Sigmoid colon (tissue), 7 donors: ENCODE results near the gene MAP3K15. TPM values are rescaled to one million over a fixed set of nuclear protein-coding genes. Genes with fewer than 3 reads are reported as not detected.

ENCODE experiments used
- DNase-seq: peaks from one replicate; pipeline ENCODE4 v3.0.0-alpha.2; 2019
- H3K27ac ChIP-seq, 4 donors: fragments of 200-600 bp; sonication (generic); one replicate each; pipeline ENCODE4 v1.5.1; 2016 to 2019; ENCODE audit warnings: mild to moderate bottlenecking in 1 of 4
- H3K27me3 ChIP-seq, 3 donors: fragments of 200-600 bp; sonication (generic); one replicate each; pipeline ENCODE4 v1.5.1; 2019; ENCODE audit warnings: mild to moderate bottlenecking in 1 of 3
- H3K36me3 ChIP-seq, 4 donors: fragments of 200-600 bp; sonication (generic); one replicate each; pipeline ENCODE4 v1.5.1; 2016 to 2019
- H3K4me1 ChIP-seq, 4 donors: fragments of 200-600 bp; sonication (generic); one replicate each; pipeline ENCODE4 v1.5.1; 2017 to 2019
- H3K4me3 ChIP-seq, 4 donors: fragments of 200-600 bp; sonication (generic); one replicate each; pipeline ENCODE4 v1.5.1; 2017 to 2019; ENCODE audit warnings: mild to moderate bottlenecking in 2 of 4, moderate library complexity in 1 of 4
- H3K9me3 ChIP-seq, 4 donors: fragments of 200-600 bp in 3 of 4; sonication (generic) in 3 of 4; one replicate each; pipeline versions ENCODE4 v1.5.1 to v1.6.1; 2013 to 2019
- CTCF ChIP-seq, 4 experiments: fragments of 450-650 bp in 3 of 4; fragments of 200-600 bp in 1 of 4; IDR thresholded peaks; one replicate each; pipeline ENCODE4 v1.5.1; 2016 to 2019; ENCODE audit warnings: antibody characterized with exemption in 4 of 4, mild to moderate bottlenecking in 3 of 4, moderate library complexity in 2 of 4
- EP300 ChIP-seq, 4 donors: sonication (generic); formaldehyde crosslinking; IDR thresholded peaks; one replicate each; pipeline ENCODE4 v1.6.1; 2017; ENCODE audit warnings: antibody characterized with exemption in 4 of 4
- POLR2A ChIP-seq, 2 donors: fragments of 450-650 bp; IDR thresholded peaks; one replicate each; pipeline ENCODE4 v1.6.1; 2016; ENCODE audit warnings: antibody characterized with exemption in 2 of 2, mild to moderate bottlenecking in 2 of 2, moderate library complexity in 2 of 2
- POLR2AphosphoS5 ChIP-seq, 4 donors: sonication (generic); formaldehyde crosslinking; IDR thresholded peaks; one replicate each; pipeline ENCODE4 v1.6.1; 2017; ENCODE audit warnings: antibody characterized with exemption in 4 of 4
- WGBS, 2 donors: extraction: QIAGEN DNeasy Blood & Tissue Kit; methylation state at CpG; one replicate each; pipeline ENCODE4 v1.1.7; 2013; 5-methylcytosine and 5-hydroxymethylcytosine counted together
- intact Hi-C: fragments of 100-400 bp; cut with DNase I; formaldehyde crosslinking; loops from one replicate; pipeline ENCODE4 v1.15.1; 2023
- polyA plus RNA-seq, 3 donors: library from polyadenylated mRNA; stranded (reverse); fragments of 200-250 nt; gene quantifications; one replicate each; pipeline ENCODE4 v1.2.3, GENCODE V29; 2013
- total RNA-seq, 4 donors: library from RNA; depleted of rRNA; stranded (reverse); fragments of >200 nt; gene quantifications; one replicate each; pipeline ENCODE4 v1.1.0, GENCODE V29; 2016
- donor health status: healthy with polysubstance abuse.
- donor health status: Bipolar disorder and iron deficiency.
- donor health status: healthy.

MAP3K15 gene
- total and polyA plus RNA-seq, 7 donors: 0.14 to 0.69 (median 0.15) TPM; not detected in 4

- TF ChIP-seq POLR2AphosphoS5 (IDR thresholded peaks at IDR 0.05) (no peak), EP300 (IDR thresholded peaks at IDR 0.05) (no peak), CTCF (IDR thresholded peaks at IDR 0.05) (no peak), POLR2A (IDR thresholded peaks at IDR 0.05) (no peak)
- no peak overlapping the region for H3K4me3 ChIP-seq
- no peak overlapping the region for H3K27ac ChIP-seq
- H3K9me3 ChIP-seq: no peaks in the 10 kb centered on the region
- no peaks in the 10 kb centered on the region for H3K4me1 ChIP-seq
- no peaks in the 10 kb centered on the region for H3K36me3 ChIP-seq
- no peaks in the 10 kb centered on the region for H3K27me3 ChIP-seq
- intact Hi-C loops: no loop called here
- DNase-seq: no peak
- WGBS, 2 donors: 82 to 88% methylated on average over 8 of the region's 8 CpGs
These were observed 17.4 kb upstream of the MAP3K15 start for GRCh38 chrX:19532709-19533108.

- DNase-seq: no peak
- Histone ChIP-seq H3K4me3 (no peak overlapping the region), H3K27ac (no peak overlapping the region), H3K27me3 (peaks cover 0 to 32% (median 0%) of the 10 kb centered on the region in 3 donors), H3K36me3 (no peaks in the 10 kb centered on the region), H3K4me1 (peaks cover 0 to 6% (median 0%) of the 10 kb centered on the region in 4 donors), H3K9me3 (no peaks in the 10 kb centered on the region)
- TF ChIP-seq POLR2AphosphoS5 (IDR thresholded peaks at IDR 0.05): no peak
- no peak for TF ChIP-seq CTCF (IDR thresholded peaks at IDR 0.05)
- no peak for TF ChIP-seq POLR2A (IDR thresholded peaks at IDR 0.05)
- TF ChIP-seq EP300 (IDR thresholded peaks at IDR 0.05): no peak
- intact Hi-C loops: loop anchor here (10.0 kb wide), 1 partner anchor 143 kb away; no protein-coding TSS in a partner anchor
- WGBS, 2 donors: 77 to 82% methylated on average over 4 of the region's 4 CpGs
These were observed 2.7 kb upstream of the MAP3K15 start for GRCh38 chrX:19517965-19518364.

GRCh38 chrX:19515615-19516105 lies 352 bp upstream of the MAP3K15 start:
- H3K9me3 ChIP-seq: no peaks in the 10 kb centered on the region
- DNase-seq: no peak
- no peaks in the 10 kb centered on the region for H3K36me3 ChIP-seq
- H3K4me3 ChIP-seq: peak overlapping the region in 3 of 4 donors; percentile 31 to 41 (median 40)
- H3K27me3 ChIP-seq: peaks cover 0 to 32% (median 0%) of the 10 kb centered on the region in 3 donors
- peaks cover 0 to 6% (median 0%) of the 10 kb centered on the region in 4 donors for H3K4me1 ChIP-seq
- 3% methylated on average over 23 of the region's 23 CpGs for WGBS, 2 donors
- no peak for TF ChIP-seq EP300 (IDR thresholded peaks at IDR 0.05)
- TF ChIP-seq POLR2A (IDR thresholded peaks at IDR 0.05): no peak
- TF ChIP-seq CTCF (IDR thresholded peaks at IDR 0.05): no peak
- TF ChIP-seq POLR2AphosphoS5 (IDR thresholded peaks at IDR 0.05): no peak
- no peak overlapping the region for H3K27ac ChIP-seq
- intact Hi-C loops: loop anchor here (10.0 kb wide), 1 partner anchor 141 kb away; no protein-coding TSS in a partner anchor

- no peak for DNase-seq
- Histone ChIP-seq H3K27ac (no peak overlapping the region), H3K4me3 (no peak overlapping the region), H3K4me1 (peaks cover 0 to 6% (median 0%) of the 10 kb centered on the region in 4 donors), H3K36me3 (no peaks in the 10 kb centered on the region), H3K9me3 (no peaks in the 10 kb centered on the region), H3K27me3 (peaks cover 0 to 30% (median 0%) of the 10 kb centered on the region in 3 donors)
- intact Hi-C loops: loop anchor here (10.0 kb wide), 1 partner anchor 139 kb away; no protein-coding TSS in a partner anchor
- TF ChIP-seq EP300 (IDR thresholded peaks at IDR 0.05) (no peak), POLR2AphosphoS5 (IDR thresholded peaks at IDR 0.05) (no peak), CTCF (IDR thresholded peaks at IDR 0.05) (no peak), POLR2A (IDR thresholded peaks at IDR 0.05) (no peak)
- WGBS, 2 donors: 18 to 21% methylated on average over 4 of the region's 4 CpGs
These were observed 1.9 kb downstream of the MAP3K15 start for GRCh38 chrX:19513383-19513782.
